Activated effector memory CD4-positive, alpha-beta T cell treated with anti-CD3 and anti-CD28 coated beads, Interleukin-2, amount 50 U/mL, for 16 hours (primary cell): ENCODE measurements around the gene FXYD1.
"Not testable (repeated sequence)": the region's sequence is repeated elsewhere in the genome, so short reads cannot be mapped to it uniquely, and the experiment has no call there.

Source experiments
- DNase-seq: peaks from one replicate; pipeline ENCODE4 v3.0.0-alpha.2; 2020

The FXYD1 gene

DNA sequence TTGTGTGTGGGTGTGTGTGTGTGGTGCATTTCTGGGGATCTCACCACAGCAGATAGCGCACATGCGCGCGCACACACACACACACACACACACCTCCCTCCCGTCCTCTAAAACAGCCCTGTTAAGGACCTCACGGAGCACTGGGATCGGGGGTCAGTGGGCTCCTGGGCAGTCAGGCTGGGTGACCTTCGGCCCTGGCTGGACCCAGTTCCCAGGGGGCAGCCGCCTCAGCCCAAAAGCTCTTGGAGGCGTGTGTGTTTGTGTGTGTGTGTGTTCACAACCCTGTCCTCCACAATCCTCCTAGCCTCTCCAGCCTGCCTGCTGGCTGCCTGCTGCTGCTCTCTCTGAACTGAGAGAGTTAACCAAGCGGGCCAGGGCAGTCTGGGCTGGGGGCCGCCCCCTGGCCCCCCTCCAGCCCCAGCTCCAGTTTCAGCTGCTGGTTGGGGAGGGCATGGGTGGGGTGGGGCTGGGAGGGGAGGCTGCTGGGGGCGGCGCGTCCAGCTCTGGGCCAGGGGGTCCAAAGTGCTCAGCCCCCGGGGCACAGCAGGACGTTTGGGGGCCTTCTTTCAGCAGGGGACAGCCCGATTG, at the start of gene FXYD1:
FXYD1 (plus strand) TSS at position 520 of the 588 bp plus-strand sequence. CDS start 1,256 bp downstream, outside the sequence.
- no peak for DNase-seq

DNA sequence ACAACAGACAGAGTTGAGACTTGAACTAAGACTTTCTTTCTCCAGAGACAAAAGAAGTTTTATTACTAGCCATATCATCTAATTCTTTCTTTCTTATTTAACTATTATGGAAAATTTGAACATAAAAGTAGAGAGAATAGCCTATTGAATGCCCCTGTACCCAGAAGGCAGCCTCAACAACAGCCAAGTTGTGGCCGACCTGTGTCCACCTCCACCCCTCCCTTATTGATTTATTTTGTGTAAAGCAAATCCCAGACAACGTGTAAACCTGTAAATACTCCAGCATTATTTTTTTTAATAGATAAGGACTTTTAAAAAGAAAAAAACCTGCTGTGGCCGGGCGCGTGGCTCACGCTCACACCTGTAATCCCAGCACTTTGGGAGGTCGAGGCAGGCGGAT, 49.1 kb upstream of the FXYD1 start:
- no peak for DNase-seq

DNA sequence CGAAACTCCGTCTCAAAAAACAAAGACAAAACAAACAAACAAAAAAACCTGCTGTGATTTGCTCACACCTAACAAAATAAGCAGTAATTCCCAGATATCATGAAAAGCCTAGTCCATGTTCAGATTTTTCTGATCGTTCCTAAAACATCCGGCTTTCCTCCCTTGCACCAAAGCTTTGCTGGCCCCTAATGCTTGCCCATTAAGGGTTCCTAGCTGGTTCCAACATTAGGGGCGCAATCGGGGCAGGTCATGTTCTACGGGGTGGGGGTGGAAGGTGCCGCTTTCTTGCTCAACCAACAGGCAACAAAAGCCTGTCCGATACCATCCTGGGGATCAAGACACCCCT, 48.5 kb upstream of the FXYD1 start:
- DNase-seq = no peak

DNA sequence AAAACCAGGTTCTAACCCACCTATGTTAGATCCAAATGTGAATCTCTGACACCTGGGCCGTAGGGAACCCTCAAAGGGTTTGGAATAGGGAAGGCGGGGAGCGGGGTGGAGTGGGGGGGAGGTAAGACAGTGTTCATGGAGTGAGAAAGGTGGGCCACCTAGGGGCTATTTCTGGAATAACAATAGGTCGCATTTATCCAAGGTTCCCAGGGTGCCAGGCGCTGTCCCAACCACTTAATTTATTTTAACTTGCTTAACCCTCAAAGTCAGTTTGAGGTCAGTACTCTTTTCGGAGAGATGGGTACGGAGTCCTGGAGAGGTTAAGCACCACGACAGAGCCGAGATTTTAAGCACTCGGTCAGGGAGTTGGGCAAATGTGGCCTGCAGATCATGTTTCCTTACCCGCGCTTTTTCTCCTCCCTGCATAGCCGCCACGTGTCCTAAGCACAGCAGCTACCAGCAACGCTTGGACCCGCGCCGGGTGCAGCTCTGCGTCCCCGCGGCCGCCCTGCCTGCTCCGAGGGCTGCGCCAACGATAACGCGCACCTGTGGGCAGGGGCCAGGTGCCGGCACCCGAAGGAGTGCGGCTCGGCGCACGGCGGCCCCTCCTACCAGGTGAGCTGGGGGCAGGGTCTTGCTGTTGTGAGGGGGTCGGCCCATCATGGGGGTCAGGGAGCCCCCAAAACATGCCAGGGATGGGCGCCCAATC, 48.0 kb upstream of the FXYD1 start:
- no peak for DNase-seq

DNA sequence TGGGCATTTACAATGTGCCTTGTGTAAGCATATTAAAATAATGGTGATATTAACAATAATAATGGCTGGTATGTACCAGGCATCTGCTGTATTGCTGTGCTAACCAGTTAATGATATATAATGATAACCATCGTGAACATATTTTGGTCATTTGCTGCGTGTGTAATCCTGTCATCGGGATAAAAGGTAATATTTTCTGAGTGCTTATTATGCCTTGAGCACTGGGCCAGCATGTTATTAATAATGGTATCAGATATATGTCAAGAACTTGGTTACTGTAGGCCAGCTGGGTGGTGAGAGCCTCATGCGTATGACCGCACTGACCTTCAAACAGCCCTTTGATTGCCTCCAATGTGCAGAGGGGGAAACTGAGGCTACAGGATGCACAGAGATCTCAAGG, 45.2 kb upstream of the FXYD1 start:
- no peak for DNase-seq

DNA sequence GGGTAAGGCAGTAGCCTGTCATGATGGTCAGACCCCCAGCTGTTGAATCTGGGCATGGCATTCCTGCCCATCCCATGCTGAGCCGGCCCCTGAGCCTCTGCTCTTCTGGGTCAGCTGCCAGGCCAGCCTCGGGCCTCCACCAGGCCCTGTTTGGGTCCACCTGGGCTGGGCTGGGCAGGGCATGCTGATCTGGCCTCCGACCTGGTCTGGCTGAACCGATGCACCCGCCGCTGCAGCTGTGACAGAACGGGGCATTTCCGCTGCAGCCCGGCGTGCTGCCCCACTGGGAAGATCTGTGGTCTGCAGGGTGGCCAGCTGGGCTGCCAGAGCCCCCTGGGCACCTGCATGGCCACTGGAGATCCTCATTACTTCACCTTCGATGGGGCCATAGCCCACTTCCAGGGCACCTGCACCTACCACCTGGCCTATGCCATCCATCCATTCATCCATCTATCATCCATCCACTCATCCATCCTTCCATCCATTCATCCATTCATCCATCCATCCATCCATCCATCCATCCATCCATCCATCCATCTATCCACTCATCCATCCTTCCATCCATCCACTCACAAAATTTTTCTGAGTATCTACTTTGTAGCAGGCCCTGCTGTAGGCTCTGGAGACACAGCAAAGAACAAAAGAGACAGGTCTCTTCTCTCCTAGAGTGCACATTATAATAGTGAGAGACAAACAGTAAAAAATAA, 44.5 kb upstream of the FXYD1 start:
- DNase-seq = no peak

DNA sequence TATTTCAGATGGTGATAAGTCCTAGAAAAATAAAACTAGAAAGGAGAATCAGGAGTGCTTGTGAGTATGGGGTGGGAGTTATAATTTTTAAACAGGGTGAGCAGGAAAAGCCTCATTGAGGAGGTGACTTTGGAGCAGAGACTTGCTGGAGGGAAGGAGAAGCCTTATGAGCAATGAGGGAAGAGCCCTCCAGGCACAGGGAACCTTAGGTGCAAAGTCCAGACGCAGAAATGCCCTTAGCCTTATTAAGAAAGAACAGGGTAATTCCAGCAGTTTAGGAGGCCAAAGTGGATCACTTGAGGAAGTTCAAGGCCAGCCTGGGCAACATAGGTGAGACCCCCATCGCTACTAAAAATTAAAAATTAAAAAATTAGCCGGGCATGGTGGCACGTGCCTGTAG, 44.0 kb upstream of the FXYD1 start:
- no peak for DNase-seq

DNA sequence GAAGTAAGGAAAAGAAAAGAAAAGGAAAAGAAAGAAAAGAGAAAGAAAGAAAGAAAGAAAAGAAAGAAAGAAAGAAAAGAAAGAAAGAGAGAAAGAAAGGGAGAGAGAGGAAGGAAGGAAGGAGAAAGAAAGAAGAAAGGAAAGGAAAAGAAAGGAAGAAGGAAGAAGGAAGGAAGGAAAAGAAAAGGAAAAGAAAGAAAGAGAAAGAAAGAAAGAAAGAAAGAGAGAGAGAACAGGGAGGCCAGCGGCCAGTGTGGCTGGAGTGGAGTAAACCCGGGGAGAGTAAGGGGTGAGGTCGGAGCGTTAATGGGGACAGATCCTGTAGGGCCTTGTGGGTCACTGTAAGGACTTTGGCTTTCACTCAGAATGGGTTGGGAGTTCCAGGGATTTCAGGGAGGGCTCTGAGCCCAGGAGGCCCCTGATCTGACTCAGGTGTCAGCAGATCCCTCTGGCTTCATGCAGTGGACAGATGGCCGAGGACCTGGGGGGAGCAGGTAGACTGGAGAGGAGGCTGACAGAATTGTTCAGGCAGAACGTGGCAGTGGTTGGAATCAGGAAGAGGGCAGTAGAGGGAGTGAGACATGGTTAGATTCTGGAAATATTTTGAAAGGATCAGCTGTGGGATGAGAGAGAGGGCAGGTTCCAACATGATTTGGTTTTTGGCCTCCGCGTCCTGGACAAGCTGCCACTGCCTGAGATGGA, 42.8 kb upstream of the FXYD1 start:
- no peak for DNase-seq

DNA sequence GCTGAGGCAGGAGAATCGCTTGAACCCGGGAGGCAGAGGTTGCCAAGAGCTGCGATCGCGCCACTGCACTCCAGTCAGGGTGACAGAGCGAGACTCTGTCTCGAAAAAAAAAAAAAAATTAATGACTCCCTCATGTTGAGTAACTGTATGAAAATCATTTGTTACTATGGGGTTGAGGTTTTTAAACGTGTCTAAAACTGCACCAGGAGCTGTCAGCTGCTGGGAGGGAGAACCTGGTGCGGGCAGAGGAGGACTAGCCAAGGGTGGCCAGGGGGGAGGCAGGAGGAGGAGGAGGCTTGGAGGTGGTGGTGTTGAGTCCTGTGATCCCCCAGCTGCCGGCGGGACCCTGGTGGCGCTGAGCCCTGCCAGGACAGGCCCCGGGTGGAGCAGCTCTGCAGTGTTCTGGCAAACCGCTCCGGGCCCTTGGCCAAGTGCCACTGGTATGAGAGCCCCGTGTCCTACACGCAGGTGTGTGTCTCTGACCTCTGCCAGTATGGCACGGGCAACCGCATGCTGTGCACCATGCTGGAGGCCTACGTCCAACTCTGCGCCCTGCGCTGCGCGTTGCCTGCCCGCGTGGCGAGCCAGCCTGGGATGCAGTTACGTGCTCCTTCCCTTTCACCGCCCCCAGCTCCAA, 40.1 kb upstream of the FXYD1 start:
- DNase-seq = no peak

DNA sequence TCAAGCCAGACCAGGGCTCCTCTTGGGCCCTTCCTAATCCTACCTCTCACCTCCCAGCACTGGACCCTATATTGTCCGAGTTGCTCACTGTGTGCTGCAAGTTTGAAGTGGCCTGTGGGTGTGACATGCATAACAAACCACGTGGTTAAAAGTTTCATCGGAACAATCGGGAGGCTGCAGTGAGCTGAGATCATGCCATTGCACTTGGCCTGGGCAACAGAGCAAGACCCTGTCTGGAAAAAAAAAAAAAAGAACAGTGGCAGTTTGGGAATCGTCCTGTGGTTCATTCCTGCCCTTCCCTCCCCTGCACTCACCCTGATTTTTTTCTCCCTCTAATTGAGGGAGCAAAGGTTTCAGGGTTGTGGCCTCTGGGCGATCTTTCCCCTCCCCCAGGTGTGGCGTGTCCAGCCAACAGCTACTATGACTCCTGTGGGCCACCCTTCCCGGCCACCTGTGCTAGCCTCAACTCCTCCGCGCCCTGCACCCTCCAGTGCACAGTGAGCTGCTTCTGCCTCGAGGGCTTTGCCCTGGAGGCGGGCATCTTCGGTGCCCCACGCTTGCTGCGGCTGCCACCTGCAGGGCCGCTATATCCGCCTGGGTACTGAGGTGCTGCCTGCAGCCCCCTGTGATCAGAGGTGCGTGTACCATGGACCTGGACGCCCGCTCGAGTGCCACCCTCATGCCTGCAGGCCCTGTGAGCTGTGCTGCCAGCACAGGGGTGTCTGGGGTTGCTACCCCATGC, 39.3 kb upstream of the FXYD1 start:
- no peak for DNase-seq

DNA sequence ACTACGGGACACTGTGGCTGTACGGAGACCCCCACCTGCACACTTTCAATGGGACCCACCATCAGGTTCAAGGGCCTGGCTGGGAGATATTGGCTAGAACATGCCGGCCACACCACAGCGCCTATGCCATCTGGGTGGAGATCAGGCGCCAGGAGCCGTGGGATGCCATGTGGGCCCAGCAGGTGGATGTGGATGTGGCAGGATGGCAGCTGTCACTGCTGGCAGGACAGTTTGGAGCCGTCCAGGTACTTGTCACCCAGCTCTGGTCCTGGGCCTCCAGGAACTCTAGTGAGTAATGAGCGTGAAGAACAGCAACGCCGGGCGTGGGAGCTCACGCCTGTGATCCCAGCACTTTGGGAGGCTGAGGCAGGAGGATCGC, 38.7 kb upstream of the FXYD1 start:
- DNase-seq = no peak

DNA sequence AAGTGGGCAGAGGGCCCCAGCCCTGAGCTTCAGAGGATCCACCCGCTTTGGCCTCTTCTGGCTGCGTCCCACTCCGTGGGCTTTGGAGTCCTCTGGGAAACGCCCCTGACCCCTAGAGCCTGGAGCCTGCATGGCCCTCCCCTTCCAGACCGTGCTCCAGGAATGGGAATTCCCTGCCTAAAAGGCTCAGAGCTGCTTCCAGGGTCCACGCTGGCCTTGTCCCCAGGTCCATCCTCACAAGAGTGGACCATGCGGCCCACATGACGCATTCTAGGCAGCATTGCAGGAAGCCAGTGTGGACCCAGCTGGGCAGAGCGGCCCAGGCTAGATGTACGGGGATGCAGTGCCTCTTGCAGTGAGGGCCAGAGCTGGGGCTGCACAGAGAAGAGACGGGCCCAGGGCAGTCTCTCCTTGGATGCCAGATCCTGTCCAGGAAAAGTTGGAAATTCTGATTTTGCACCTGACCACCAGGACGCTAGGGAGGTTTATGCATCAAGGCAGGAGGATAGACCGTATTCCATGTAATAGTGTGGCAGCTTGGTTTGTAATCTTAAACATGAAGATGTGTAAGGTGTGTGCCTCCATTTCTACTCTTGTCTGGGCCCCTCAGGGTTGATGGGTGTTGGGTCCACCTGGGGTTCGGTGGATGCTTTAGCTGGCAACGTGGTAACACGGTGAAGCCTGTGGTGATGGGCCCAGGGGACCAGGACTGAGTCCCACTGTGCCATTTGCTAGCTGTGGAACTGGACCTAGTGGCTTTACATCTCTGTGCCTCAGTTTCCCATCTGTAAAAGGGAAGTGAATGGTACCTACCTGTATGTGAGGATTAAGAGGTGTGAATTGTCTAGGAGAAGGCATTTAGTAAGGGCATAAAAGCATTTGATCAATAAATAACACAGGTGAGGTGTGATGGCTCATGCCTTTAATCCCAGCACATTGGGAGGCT, 37.8 kb upstream of the FXYD1 start:
- no peak for DNase-seq

DNA sequence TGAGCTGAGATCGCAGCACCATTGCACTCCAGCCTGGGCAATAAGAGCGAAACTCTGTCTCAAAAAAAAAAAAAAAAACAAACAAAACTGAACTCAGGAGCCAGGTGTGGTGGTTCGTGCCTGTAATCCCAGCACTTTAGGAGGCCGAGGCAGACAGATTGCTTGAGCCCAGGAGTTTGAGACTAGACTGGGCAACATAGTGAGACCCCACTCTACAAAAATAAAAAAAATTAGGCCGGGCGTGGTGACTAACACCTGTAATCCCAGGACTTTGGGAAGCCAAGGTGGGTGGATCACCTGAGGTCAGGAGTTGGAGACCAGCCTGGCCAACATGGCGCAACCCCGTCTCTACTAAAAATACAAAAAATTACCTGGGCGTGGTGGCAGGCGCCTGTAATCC, 36.7 kb upstream of the FXYD1 start:
- not testable (repeated sequence) for DNase-seq

DNA sequence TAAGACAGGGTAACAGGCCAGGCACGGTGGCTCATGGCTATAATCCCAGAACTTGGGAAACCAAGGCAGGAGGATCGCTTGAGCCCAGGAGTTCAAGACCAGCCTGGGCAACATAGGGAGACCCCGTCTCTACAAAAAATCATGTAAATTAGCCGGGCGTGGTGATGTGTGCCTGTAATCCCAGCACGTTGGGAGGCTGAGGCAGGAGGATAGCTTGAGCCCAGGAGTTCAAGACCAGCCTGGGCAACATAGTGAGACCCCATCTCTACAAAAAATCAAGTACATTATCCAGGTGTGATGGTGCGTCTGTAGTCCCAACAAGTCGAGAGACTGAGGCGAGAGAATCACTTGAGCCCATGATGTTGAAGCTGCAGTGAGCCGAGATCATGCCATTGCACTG, 35.0 kb upstream of the FXYD1 start:
- DNase-seq = not testable (repeated sequence)

DNA sequence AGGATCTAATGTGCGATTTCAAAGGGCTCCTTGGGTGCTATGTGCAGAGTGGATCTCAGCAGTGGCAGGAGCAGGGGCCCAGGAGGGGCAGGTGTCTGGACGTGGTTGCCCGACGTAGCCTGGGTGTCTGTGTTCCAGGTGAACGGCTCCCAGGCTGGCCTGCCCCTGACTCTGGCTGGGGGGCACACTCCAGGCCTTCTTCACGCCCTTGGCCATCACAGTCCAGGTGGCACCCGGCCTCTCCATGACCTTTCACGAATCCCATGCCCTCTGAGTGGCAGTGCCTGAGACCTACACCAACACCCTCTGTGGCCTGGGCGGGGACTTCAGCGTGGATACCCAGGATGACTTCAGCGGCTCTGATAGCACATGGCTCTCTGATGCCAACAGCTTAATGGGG, 34.3 kb upstream of the FXYD1 start:
- DNase-seq = no peak

DNA sequence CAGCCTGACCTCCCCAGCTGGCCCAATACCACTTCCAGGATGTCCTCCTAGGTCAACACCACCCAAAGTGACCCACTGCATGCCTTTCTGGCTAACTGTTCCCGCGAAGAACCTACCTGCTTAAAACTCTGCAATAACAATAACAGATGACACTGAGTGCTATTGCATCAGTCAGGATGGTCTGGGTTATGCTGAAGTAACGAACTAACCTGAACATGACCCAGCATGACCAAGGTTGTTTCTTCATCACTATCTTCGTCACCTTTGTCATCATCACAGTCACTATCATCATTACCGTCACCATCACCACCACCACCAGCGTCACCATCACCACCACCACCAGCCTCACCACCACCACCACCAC, 33.6 kb upstream of the FXYD1 start:
- DNase-seq = no peak

DNA sequence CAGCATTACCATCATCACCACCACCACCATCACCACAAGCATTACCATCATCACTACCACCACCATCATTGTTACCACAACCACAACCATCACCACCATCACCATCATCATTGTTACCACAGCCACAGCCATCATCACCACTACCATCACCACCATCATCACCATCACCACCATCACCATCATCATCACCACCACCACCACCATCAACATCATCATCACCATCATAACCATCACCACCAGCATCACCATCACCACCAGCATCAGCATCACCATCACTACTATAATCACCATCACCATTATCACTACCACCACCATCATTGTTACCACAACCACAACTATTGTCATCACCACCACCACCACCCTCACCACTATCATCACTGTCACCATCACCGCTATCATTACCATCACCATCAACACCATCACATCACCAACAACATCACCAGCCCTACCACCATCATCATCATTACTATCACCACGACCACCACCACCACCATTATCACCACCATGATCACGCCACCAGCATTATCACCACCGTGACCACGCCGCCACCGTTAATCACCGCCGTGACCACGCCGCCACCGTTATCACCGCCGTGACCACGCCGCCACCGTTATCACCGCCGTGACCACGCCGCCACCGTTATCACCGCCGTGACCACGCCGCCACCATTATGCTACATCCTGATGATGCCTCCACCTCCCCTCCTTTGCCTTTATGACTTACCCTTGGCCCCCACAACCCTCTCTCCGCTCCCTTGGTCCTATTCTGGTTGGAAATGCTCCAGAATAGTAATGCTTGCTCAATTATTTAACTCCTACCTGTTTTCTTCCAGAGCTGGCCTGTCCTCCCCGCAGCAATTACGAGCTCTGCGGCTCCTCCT, 33.0 kb upstream of the FXYD1 start:
- DNase-seq = no peak

DNA sequence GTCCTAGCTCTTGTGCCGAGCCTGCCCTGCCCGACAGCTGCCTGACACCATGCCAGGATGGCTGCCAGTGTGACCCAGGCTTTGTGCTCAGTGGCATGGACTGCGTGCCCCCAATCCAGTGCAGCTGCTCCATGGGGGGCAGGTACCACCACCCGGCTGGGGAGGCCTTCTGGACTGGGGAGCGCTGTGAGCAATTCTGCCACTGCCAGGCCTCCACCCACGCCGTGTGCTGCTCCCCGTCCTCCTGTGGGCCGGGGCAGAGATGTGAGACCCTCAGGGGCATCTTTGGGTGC, 32.4 kb upstream of the FXYD1 start:
- DNase-seq = no peak

DNA sequence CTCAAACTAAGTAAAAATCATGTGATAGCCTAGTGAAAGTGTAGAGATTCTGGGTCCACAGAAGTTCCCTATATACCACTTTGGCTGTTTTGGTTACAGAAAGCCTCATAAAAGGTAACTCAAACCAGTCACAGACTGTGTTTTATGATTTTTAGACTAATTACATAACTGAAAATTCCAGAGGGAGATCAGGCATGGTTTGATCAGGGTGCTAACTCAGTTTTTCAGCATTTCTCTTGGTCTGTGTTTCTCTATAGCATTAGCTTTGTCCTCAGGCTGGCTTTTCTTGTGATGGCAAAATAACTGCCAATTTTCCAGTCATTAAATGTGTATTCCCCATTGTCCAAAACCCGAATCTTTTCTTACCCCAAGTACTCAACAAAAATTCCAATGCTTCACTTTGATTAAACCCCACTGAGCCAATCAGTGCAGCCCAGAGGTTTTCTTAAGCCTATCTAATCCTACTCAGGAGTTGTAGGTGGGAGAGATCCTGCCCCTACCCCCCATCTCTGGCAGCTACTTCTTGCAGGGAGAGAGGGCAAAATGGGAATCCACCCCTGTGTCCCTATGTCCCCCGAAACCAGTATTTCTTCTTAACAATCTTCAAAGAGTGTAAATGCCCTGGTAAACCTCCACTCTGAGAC, 31.6 kb upstream of the FXYD1 start:
- no peak for DNase-seq

DNA sequence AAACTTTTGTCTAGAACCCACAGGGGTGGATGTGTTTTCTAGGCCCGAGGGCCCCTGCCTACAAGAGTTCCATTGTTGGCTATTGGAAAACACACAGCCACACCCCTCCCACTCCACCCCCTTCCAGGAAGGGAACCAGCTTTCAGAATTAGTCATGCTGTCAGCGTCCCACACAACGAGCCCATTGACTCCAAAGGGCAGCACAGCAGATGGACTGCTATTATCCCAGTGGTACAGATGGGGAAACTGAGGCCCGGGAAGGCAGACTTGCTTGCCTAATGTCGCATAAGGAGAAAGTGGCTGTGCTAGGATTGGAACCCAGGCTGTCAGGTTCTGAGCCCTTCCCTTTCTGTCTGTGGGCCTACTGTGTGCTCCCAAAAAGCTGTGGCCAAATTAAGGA, 31.1 kb upstream of the FXYD1 start:
- no peak for DNase-seq
